Lung (tissue), 12 donors: ENCODE results near the gene BCAP31. TPM values are rescaled to one million over a fixed set of nuclear protein-coding genes. Genes with fewer than 3 reads are reported as not detected.

Experiments used
- ATAC-seq: fragments of 200-7000 bp; cut with Tn5 transposase; one replicate; pipeline ENCODE4 v1.9.1; 2020; ENCODE audit warnings: moderate number of reproducible peaks; ENCODE audit not compliant: insufficient read depth, low FRiP score
- DNase-seq, 3 donors: peaks; one replicate each; pipeline ENCODE4 v3.0.0-alpha.2; 2013 to 2017
- H3K27ac ChIP-seq, 2 donors: one replicate each; pipeline ENCODE4 v1.5.1; 2013; ENCODE audit warnings: mild to moderate bottlenecking in 2 of 2, moderate library complexity in 2 of 2, control low read depth in 1 of 2, inconsistent platforms in 1 of 2, low read depth in 1 of 2, low read length in 1 of 2
- H3K27me3 ChIP-seq, 3 donors: one replicate each; pipeline ENCODE4 v1.5.1; 2013; ENCODE audit warnings: low read length in 2 of 3; ENCODE audit not compliant: control insufficient read depth in 3 of 3, insufficient read depth in 3 of 3
- H3K36me3 ChIP-seq, 4 donors: one replicate each; pipeline ENCODE4 v1.5.1; 2013; ENCODE audit warnings: low read length in 4 of 4, mild to moderate bottlenecking in 1 of 4, moderate library complexity in 1 of 4; ENCODE audit not compliant: control insufficient read depth in 4 of 4, insufficient read depth in 4 of 4
- H3K4me1 ChIP-seq, 5 donors: one replicate each; pipeline ENCODE4 v1.5.1; 2013; ENCODE audit warnings: low read length in 5 of 5, mild to moderate bottlenecking in 2 of 5, moderate library complexity in 1 of 5; ENCODE audit not compliant: control insufficient read depth in 5 of 5, insufficient read depth in 5 of 5
- H3K4me3 ChIP-seq: one replicate; pipeline ENCODE4 v1.5.1; 2013; ENCODE audit warnings: mild to moderate bottlenecking, control low read depth, moderate library complexity
- H3K9ac ChIP-seq, 2 donors: one replicate each; pipeline ENCODE4 v1.5.1; 2013; ENCODE audit warnings: low read length in 2 of 2, control low read depth in 1 of 2; ENCODE audit not compliant: insufficient read depth in 1 of 2
- H3K9me3 ChIP-seq, 4 donors: one replicate each; pipeline ENCODE4 v1.5.1; 2013; ENCODE audit warnings: low read length in 3 of 4, mild to moderate bottlenecking in 1 of 4, moderate library complexity in 1 of 4; ENCODE audit not compliant: control insufficient read depth in 4 of 4, insufficient read depth in 3 of 4
- WGBS, 2 donors: extraction: QIAGEN DNeasy Blood & Tissue Kit; methylation state at CpG; one replicate each; pipeline ENCODE4 v1.1.7; 2013; 5-methylcytosine and 5-hydroxymethylcytosine counted together
- polyA plus RNA-seq, 2 donors: library from polyadenylated mRNA; stranded (reverse); fragments of 200-250 nt; gene quantifications; one replicate each; pipeline ENCODE4 v1.2.1, GENCODE V29; 2013
- total RNA-seq, 2 donors: library from RNA; depleted of rRNA in 1 of 2; stranded (reverse); fragments of >200 nt in 1 of 2; gene quantifications; one replicate each; pipeline ENCODE4 v1.2.1, GENCODE V29; 2014 to 2021
- TF ChIP-seq, protein P1 (sequence below): IDR thresholded peaks from 2 replicates; pipeline ENCODE4 v1.5.1; 2012; ENCODE audit warnings: mild to moderate bottlenecking; ENCODE audit errors: control extremely low read depth, extremely low read depth
- donor health status: control.
- donor health status: control.
- donor health status: Bipolar disorder and iron deficiency.
- donor health status: healthy.
- donor health status: DM: yes; HTN: yes; CAD: no.

The BCAP31 gene
- total and polyA plus RNA-seq, 4 donors, result 76.8 to 283 (median 206) TPM

DNA sequence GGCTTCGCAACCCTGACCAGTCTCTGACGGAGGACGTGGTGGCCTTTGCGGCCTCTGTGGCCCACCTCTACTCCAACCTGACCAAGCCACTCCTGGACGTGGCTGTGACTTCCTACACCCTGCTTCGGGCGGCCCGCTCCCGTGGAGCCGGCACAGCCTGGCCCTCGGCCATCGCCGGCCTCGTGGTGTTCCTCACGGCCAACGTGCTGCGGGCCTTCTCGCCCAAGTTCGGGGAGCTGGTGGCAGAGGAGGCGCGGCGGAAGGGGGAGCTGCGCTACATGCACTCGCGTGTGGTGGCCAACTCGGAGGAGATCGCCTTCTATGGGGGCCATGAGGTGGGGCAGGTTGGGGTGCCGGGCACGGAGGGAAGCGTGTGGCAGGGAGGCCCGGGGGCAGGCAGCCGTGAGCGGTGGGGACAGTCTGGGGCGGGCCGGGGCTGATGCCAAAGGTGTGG is 1.7 kb upstream of the BCAP31 start:
- no peak overlapping the region for H3K4me3 ChIP-seq
- 55 to 78% methylated on average over 13 to 35 of the region's 35 CpGs for WGBS, 2 donors
- ATAC-seq, result no peak
- peaks cover 6 to 32% (median 12%) of the 10 kb centered on the region in 5 donors for H3K4me1 ChIP-seq
- H3K27ac ChIP-seq, result peak overlapping the region; percentile 82 to 87
- no peaks in the 10 kb centered on the region for H3K27me3 ChIP-seq
- TF ChIP-seq, protein P1, sequence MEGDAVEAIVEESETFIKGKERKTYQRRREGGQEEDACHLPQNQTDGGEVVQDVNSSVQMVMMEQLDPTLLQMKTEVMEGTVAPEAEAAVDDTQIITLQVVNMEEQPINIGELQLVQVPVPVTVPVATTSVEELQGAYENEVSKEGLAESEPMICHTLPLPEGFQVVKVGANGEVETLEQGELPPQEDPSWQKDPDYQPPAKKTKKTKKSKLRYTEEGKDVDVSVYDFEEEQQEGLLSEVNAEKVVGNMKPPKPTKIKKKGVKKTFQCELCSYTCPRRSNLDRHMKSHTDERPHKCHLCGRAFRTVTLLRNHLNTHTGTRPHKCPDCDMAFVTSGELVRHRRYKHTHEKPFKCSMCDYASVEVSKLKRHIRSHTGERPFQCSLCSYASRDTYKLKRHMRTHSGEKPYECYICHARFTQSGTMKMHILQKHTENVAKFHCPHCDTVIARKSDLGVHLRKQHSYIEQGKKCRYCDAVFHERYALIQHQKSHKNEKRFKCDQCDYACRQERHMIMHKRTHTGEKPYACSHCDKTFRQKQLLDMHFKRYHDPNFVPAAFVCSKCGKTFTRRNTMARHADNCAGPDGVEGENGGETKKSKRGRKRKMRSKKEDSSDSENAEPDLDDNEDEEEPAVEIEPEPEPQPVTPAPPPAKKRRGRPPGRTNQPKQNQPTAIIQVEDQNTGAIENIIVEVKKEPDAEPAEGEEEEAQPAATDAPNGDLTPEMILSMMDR, result no peak
- DNase-seq, result no peak
- no peaks in the 10 kb centered on the region for H3K36me3 ChIP-seq
- peaks cover 0 to 17% (median 0%) of the 10 kb centered on the region in 4 donors for H3K9me3 ChIP-seq
- H3K9ac ChIP-seq, result no peak overlapping the region

DNA sequence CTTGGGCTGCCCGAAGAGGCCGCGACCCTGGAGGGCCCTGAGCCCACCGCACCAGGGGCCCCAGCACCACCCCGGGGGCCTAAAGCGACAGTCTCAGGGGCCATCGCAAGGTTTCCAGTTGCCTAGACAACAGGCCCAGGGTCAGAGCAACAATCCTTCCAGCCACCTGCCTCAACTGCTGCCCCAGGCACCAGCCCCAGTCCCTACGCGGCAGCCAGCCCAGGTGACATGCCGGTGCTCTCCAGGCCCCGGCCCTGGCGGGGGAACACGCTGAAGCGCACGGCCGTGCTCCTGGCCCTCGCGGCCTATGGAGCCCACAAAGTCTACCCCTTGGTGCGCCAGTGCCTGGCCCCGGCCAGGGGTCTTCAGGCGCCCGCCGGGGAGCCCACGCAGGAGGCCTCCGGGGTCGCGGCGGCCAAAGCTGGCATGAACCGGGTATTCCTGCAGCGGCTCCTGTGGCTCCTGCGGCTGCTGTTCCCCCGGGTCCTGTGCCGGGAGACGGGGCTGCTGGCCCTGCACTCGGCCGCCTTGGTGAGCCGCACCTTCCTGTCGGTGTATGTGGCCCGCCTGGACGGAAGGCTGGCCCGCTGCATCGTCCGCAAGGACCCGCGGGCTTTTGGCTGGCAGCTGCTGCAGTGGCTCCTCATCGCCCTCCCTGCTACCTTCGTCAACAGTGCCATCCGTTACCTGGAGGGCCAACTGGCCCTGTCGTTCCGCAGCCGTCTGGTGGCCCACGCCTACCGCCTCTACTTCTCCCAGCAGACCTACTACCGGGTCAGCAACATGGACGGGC is 1.0 kb upstream of the BCAP31 start:
- peak overlapping the region; percentile 10 for H3K4me3 ChIP-seq
- DNase-seq, result no peak
- TF ChIP-seq, protein P1, result no peak

DNA sequence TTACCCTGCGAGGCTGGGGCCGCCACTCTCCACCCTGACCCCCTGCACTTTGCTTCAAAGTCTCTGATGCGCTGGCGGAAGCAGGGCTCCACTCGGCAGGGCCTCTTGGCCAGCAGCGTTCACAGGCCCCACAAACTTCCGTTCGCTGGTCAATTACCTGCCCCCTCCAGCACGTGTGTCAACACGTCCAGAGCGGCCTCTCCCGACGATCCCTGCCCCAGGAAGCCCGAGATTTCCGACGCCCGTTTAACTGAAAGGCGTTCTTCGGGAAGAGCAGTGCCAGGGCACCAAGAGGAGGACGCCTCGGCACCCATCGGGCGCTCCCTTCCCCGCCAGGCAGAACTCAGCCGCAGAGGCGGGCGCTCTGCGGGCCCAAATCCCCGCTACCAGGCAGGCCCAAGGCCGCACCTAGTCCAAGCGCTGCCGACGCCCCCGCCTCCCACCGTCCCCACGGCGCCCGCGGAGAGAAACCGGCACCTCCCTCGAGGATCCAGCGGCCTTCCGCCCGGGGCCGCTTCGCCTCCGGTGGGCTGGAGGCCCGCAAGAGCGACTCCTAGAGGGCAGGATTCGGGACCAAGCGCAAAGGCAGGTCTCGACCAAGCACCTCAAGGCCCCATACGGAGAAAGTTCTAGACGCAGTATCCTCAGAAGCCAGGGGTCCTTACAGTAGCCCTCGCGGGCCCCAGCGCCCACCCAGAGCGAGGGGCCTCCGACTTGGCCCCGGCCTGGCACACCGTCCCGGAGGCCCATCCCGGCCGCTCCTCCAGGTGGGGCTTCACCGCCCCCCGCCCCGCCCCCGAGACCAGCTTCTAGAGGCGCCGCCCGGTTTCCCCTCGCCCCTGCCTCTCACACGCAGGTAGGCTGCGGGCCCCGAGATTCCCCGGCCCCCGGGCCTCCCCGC is 586 bp downstream of the BCAP31 start:
- Histone ChIP-seq H3K4me1 (peaks cover 6 to 32% (median 12%) of the 10 kb centered on the region in 5 donors), H3K27ac (peak overlapping the region; percentile 89 to 92), H3K27me3 (no peaks in the 10 kb centered on the region), H3K4me3 (peak overlapping the region; percentile 57), H3K9ac (peak overlapping the region in 1 of 2 donors; percentile 49), H3K9me3 (peaks cover 0 to 15% (median 1%) of the 10 kb centered on the region in 4 donors), H3K36me3 (peaks cover 0 to 9% (median 6%) of the 10 kb centered on the region in 4 donors)
- TF ChIP-seq, protein P1, result no peak
- WGBS, 2 donors, result 1 to 29% methylated on average over 43 to 78 of the region's 78 CpGs
- DNase-seq (peak; percentile 11 to 37 (median 33)), ATAC-seq (no peak)

More for the DNA sequence above, 1.0 kb upstream of the BCAP31 start:
- no peaks in the 10 kb centered on the region for H3K27me3 ChIP-seq
- H3K9me3 ChIP-seq, result peaks cover 0 to 17% (median 0%) of the 10 kb centered on the region in 4 donors
- H3K4me1 ChIP-seq, result peaks cover 6 to 32% (median 12%) of the 10 kb centered on the region in 5 donors
- no peak for ATAC-seq
- H3K36me3 ChIP-seq, result peaks cover 0 to 3% (median 0%) of the 10 kb centered on the region in 4 donors
- H3K9ac ChIP-seq, result no peak overlapping the region
- peak overlapping the region; percentile 82 to 94 for H3K27ac ChIP-seq
- 71 to 78% methylated on average over 38 to 55 of the region's 55 CpGs for WGBS, 2 donors
